GM21367 (cell line): ENCODE measurements around the gene ASPHD1.
"Not testable (repeated sequence)": the region's sequence is repeated elsewhere in the genome, so short reads cannot be mapped to it uniquely, and the experiment has no call there.

ENCODE experiments used
- ATAC-seq: cut with Tn5 transposase; IDR thresholded peaks from one replicate; pipeline ENCODE4 v1.9.1; 2021; ENCODE audit not compliant: unreplicated experiment

The ASPHD1 gene

GRCh38 chr16:29906520-29907244 lies 6.4 kb downstream of the ASPHD1 start:
- no peak for ATAC-seq

GRCh38 chr16:29907973-29908372 lies 7.7 kb downstream of the ASPHD1 start:
- ATAC-seq = no peak

GRCh38 chr16:29908719-29909220 lies 8.5 kb downstream of the ASPHD1 start:
- ATAC-seq = no peak

- ATAC-seq = no peak
Measured at GRCh38 chr16:29909391-29909790, 9.1 kb downstream of the ASPHD1 start.

GRCh38 chr16:29909851-29910250 lies 9.6 kb downstream of the ASPHD1 start:
- ATAC-seq = not testable (repeated sequence)

- no peak for ATAC-seq
Measured at GRCh38 chr16:29910819-29911675, 10.8 kb downstream of the ASPHD1 start.

- ATAC-seq = no peak
Measured at GRCh38 chr16:29911676-29912010, 11.4 kb downstream of the ASPHD1 start.

GRCh38 chr16:29912087-29912486 lies 11.8 kb downstream of the ASPHD1 start:
- no peak for ATAC-seq

- no peak for ATAC-seq
Measured at GRCh38 chr16:29913514-29913913, 13.2 kb downstream of the ASPHD1 start.

- ATAC-seq = no peak
Measured at GRCh38 chr16:29915590-29916247, 15.4 kb downstream of the ASPHD1 start.

- ATAC-seq = no peak
Measured at GRCh38 chr16:29916979-29917378, 16.7 kb downstream of the ASPHD1 start.

GRCh38 chr16:29920288-29921033 lies 20.2 kb downstream of the ASPHD1 start:
- ATAC-seq = no peak

GRCh38 chr16:29921034-29921385 lies 20.7 kb downstream of the ASPHD1 start:
- ATAC-seq = no peak

GRCh38 chr16:29922326-29922725 lies 22.0 kb downstream of the ASPHD1 start:
- no peak for ATAC-seq

- ATAC-seq = no peak
Measured at GRCh38 chr16:29922986-29923501, 22.8 kb downstream of the ASPHD1 start.

GRCh38 chr16:29925105-29925756 lies 24.9 kb downstream of the ASPHD1 start:
- no peak for ATAC-seq

GRCh38 chr16:29925781-29926710 lies 25.8 kb downstream of the ASPHD1 start, which contains the start of gene KCTD13:
Gene KCTD13 (minus strand): TSS chr16:29926226. CDS start chr16:29926033, 193 bp downstream.
- peak; percentile 57 for ATAC-seq

- ATAC-seq = peak; percentile 23
Measured at GRCh38 chr16:29926711-29927052, 26.4 kb downstream of the ASPHD1 start.
